HG02759 (cell line): ENCODE measurements around the gene TET3.

Source experiments
- ATAC-seq: cut with Tn5 transposase; IDR thresholded peaks from one replicate; pipeline ENCODE4 v1.9.1; 2021; ENCODE audit warnings: mild to moderate bottlenecking, moderate library complexity; ENCODE audit not compliant: unreplicated experiment

TET3 gene

GRCh38 chr2:73985308-73986084 is 786 bp downstream of the TET3 start:
- peak; percentile 41 for ATAC-seq

- ATAC-seq, result no peak
Observed at GRCh38 chr2:73986085-73986681, 1.5 kb downstream of the TET3 start.

GRCh38 chr2:73987109-73987947 is 2.6 kb downstream of the TET3 start:
- no peak for ATAC-seq

- ATAC-seq, result no peak
Observed at GRCh38 chr2:73987948-73988700, 3.4 kb downstream of the TET3 start.

GRCh38 chr2:73989972-73990371 is 5.3 kb downstream of the TET3 start:
- ATAC-seq, result no peak

- no peak for ATAC-seq
Observed at GRCh38 chr2:73990531-73990930, 5.8 kb downstream of the TET3 start.

GRCh38 chr2:73992036-73992435 is 7.3 kb downstream of the TET3 start:
- ATAC-seq, result no peak

GRCh38 chr2:73993376-73993775 is 8.7 kb downstream of the TET3 start:
- ATAC-seq, result no peak

GRCh38 chr2:73993778-73994177 is 9.1 kb downstream of the TET3 start:
- ATAC-seq, result no peak

- ATAC-seq, result no peak
Observed at GRCh38 chr2:73994178-73994831, 9.6 kb downstream of the TET3 start.

- ATAC-seq, result no peak
Observed at GRCh38 chr2:73995810-73996209, 11.1 kb downstream of the TET3 start.

GRCh38 chr2:73997813-73998212 is 13.1 kb downstream of the TET3 start:
- ATAC-seq, result no peak

- no peak for ATAC-seq
Observed at GRCh38 chr2:73998451-73998850, 13.7 kb downstream of the TET3 start.

- ATAC-seq, result no peak
Observed at GRCh38 chr2:73998933-73999332, 14.2 kb downstream of the TET3 start.

- no peak for ATAC-seq
Observed at GRCh38 chr2:73999881-74000597, 15.3 kb downstream of the TET3 start.

GRCh38 chr2:74000666-74001065 is 16.0 kb downstream of the TET3 start:
- ATAC-seq, result no peak

GRCh38 chr2:74001121-74001520 is 16.4 kb downstream of the TET3 start:
- no peak for ATAC-seq

- peak; percentile 46 for ATAC-seq
Observed at GRCh38 chr2:74001781-74002504, 17.2 kb downstream of the TET3 start.
